Head of caudate nucleus (tissue), 42 donors: Measurements from ENCODE around the gene OXER1.

ENCODE experiments used
- DNase-seq, 42 donors: peaks; one replicate each; pipeline versions ENCODE4 v3.0.0 to v3.0.0-alpha.2; 2020 to 2021; ENCODE audit warnings: mixed read lengths in 7 of 42
- intact Hi-C: fragments of 100-400 bp; cut with DNase I; formaldehyde crosslinking; loops from one replicate; pipeline ENCODE4 v1.15.0; 2022

Gene OXER1

GRCh38 chr2:42757981-42758740 is 5.8 kb downstream of the OXER1 start:
- intact Hi-C loops = no loop called here
- DNase-seq = no peak

GRCh38 chr2:42756966-42757513 is 6.9 kb downstream of the OXER1 start:
- no peak for DNase-seq
- intact Hi-C loops = no loop called here

- intact Hi-C loops = no loop called here
- no peak for DNase-seq
These were observed 7.7 kb downstream of the OXER1 start for GRCh38 chr2:42756150-42756775.

- DNase-seq = peak in 3 of 42 donors; percentile 18 to 52 (median 46)
- intact Hi-C loops = no loop called here
These were observed 8.6 kb downstream of the OXER1 start for GRCh38 chr2:42755191-42755880.

GRCh38 chr2:42754776-42755140 is 9.2 kb downstream of the OXER1 start:
- peak in 11 of 42 donors; percentile 14 to 70 (median 40) for DNase-seq
- intact Hi-C loops = no loop called here

- DNase-seq = peak in 29 of 42 donors; percentile 15 to 73 (median 45)
- intact Hi-C loops = no loop called here
These were observed 9.7 kb downstream of the OXER1 start for GRCh38 chr2:42754021-42754775.

- peak in 35 of 42 donors; percentile 28 to 79 (median 51) for DNase-seq
- intact Hi-C loops = no loop called here
These were observed 10.8 kb downstream of the OXER1 start for GRCh38 chr2:42752816-42753813.

GRCh38 chr2:42752314-42752713 is 11.6 kb downstream of the OXER1 start:
- intact Hi-C loops = no loop called here
- DNase-seq = peak in 3 of 42 donors; percentile 22 to 30 (median 24)

GRCh38 chr2:42748840-42749239 is 15.1 kb downstream of the OXER1 start:
- no peak for DNase-seq
- intact Hi-C loops = no loop called here

GRCh38 chr2:42747422-42747821 is 16.5 kb downstream of the OXER1 start:
- intact Hi-C loops = no loop called here
- no peak for DNase-seq

- intact Hi-C loops = no loop called here
- DNase-seq = no peak
These were observed 19.3 kb downstream of the OXER1 start for GRCh38 chr2:42744545-42745082.

- DNase-seq = no peak
- intact Hi-C loops = no loop called here
These were observed 20.3 kb downstream of the OXER1 start for GRCh38 chr2:42743659-42743990.

GRCh38 chr2:42742740-42743658 is 20.9 kb downstream of the OXER1 start:
- DNase-seq = no peak
- intact Hi-C loops = no loop called here

GRCh38 chr2:42741140-42741539 is 22.8 kb downstream of the OXER1 start:
- no peak for DNase-seq
- intact Hi-C loops = no loop called here

- DNase-seq = no peak
- intact Hi-C loops = no loop called here
These were observed 27.2 kb downstream of the OXER1 start for GRCh38 chr2:42736598-42737322.

- intact Hi-C loops = no loop called here
These were observed 30.1 kb downstream of the OXER1 start for GRCh38 chr2:42733852-42734251.

More at GRCh38 chr2:42733852-42734251, 30.1 kb downstream of the OXER1 start:
- DNase-seq = no peak
